Measurements from ENCODE around the gene URAD.
"Not testable (repeated sequence)": the region's sequence is repeated elsewhere in the genome, so short reads cannot be mapped to it uniquely, and the experiment has no call there.

The URAD gene

DNA sequence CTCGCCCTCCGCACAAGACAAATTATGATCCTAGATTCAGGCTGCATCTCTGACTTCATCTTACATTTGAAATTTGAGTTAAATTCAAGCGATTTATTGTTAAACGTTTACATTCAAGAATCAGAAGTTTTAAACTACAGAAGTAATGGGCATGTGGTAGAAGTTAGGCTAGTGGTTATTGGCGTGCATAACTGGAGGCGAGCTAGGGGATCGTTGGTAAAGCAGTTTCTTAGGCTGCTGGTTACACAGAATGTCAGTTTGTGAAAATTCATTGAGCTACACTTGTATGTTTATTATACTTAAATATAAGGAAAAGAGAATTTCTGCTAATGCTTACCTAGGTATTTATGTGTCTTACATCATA, 18.6 kb downstream of the URAD start:
- FAIRE-seq: no peak

DNA sequence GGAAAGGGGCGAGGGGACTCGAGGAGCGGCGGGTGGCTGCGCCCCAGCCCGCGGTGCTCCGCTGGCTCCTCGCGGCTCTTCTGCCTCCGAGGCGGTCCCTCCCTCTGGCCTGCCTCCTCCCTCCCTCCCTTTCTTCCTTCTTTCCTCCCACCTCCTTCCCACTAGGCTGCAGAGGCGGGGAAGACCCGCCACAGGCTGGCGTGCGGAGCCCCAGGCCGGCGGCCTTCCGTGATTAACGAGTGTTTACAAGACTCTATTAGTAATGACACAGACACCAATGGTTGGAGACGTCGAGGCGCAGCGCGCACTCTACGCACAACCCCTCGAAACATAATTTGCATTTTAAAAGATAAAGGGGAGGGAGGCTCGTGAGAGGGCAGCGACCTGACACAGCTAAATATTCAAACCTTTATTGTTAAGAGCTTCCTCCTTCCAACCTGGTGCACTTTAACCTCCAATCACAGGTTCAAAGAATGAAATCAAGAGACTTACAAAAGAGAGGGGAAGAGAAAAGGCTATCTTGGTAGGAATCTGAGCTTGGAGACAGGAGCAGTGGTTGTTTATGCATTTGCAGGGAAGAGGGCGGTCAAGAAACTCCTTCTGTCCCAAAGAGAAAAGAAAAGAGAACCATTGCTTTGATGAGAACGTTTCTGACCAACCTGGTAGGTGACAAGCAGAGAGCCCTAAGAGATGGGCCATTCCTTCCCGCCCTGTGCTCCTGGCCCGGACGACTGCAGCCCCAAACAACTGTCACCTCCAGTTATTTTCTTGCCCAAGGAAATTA, 19.2 kb downstream of the URAD start, which contains the start of gene CDX2:
TSS of gene CDX2 (minus strand) at position 234 of the 784 bp plus-strand sequence. CDS start 309 bp downstream, outside the sequence.
- FAIRE-seq: no peak

DNA sequence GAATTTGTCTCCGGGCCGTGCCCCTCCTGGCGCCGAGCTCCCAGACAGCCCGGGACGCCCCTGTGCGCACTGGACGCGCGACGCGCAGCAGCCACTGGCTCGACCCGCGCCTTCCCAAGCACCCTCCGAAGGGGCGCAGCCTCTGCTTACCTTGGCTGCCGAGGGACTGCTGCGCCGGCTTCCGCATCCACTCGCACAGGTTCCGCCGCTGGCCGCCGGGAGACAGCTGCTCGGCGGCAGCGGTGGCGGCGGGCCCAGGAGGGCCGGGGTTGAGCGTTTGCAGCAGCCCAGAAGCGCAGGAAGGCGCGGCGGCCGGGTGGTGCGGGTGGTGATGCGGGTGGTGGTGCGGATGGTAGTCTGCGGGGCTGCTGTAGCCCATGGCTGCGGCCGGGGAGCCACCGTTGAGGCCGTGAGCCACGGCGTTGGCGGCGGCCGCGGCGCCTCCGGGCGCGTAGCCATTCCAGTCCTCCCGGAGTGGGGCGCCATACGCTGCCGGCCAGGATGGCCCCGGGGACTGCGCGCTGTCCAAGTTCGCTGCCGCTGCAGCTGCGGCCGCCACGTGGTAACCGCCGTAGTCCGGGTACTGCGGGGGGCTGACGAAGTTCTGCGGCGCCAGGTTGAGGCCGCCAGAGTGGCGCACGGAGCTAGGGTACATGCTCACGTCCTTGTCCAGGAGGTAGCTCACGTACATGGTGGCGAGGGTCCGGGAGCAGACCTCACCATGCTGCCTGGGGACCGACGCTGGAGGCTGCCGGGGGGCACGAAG, 20.0 kb downstream of the URAD start:
- no peak for FAIRE-seq

DNA sequence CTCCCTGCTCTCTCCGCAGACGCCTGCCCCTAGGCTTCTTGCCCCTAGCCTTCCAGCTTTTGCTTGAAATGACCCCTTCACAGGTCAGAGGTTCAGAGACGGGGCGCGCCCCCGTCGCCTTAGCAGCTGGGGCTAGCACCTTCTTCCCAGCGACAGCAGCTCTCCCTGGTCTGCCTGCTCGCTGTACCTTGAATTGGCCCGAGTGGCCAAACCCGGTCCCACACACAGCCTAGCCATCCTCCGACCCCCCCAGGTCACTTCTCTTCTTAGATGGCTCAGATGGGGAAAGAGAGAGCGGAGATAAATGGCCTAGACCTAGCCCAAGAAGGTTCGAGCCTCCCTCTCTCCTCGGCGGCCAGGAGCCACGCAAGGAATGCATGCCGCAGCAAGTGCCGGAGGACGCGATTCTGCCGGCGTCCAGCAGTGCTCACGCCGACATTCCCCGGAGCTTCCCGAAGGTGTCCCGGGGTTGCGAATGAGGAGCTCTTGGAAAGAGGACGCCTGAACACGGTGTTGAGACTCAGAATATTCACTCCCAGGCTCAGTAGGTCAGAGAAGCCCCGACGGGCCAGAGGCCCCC, 20.7 kb downstream of the URAD start:
- FAIRE-seq: no peak

DNA sequence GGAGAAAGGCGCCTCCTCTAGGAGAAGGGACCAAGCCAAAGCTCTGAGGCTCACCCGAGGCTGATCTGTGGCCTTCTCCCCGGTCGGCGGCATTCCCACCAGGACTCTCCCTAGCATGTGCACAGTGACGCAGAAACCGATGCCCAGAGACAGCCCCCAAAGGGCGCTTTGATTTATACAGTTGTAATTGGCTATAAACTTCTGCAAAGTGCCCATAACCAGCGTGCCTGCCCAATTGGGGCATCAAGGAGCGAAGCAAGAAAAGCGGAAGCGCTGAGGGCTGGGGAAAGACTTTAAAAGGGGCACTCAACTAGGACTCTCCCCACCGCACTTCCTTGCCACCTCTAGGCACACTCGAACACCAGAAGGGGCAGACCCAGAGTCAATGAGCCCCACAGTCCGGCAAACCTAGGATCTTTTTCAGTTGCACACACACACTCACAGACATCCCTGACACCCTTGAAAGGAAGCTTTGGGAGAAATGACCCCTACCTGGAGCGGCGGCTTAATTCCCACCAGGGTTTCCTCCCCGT, 21.2 kb downstream of the URAD start:
- FAIRE-seq: no peak

DNA sequence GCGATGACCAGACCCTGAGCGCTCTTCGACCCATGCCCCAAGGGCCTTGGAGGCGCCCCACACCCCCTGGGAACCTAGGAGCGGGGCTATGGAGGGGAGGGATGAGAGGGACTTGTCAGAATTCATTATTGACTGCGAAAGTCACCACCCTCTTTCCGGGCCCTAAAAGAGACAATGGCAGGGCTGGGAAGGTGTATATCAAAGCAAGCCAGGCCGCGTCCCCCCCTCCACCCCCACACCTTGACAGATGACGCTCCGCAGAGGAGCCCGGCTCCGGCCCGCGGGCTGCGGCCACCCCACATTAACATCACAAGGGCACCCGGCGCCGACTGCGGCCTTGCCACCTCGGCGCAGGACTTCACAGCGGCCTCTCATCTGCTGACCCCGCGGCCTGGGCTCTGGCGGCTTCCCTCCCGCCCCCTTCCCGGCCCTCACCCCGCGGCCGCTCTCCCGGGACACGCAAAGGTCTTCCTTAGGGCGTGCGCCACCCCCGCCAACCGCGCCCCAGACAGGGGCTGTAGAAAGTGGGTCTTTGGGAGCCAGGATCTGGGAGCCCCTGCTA, 21.8 kb downstream of the URAD start:
- FAIRE-seq: no peak

DNA sequence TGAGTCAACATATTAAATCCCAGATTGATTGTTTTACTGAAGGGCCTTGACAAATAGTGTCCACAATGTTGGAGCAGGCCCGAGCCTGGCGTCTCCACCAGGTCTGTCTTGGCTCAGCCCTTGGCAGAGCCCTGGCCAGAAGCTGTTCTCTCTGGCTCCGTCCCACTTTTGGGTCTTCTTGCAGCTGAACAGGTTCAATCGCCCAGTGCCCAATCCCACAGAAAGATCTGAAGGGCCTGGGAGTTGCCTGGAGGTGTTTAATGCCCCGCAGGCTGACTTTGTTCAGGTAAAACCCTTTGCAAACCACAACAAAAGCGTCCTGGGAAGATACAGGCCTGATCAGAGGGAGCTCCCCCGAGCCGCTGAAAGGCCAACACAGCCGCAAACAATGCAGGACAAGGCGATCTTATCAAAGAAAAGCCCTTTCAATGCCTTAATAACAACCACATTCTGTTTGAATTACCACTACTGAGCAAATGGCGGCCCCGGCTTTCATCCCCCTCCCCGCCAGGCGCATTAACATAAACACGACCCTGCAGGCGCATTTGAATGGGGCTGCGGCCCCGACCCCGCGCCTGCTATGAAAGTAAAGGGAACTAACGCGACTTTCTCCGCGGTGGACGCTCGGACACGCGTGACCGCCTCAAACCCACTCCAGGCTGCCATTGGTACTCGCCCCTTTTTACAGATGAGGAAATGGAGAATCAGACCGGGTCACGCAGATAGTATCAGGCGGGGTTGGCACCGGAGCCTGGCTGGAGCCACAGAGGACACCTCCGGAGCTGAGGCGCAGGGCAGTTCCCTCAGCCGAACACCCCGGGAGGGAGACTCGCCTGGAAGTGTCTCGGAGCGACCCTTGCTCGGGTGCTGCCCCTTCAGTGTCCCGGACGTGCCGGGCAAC, 22.5 kb downstream of the URAD start:
- FAIRE-seq: no peak

DNA sequence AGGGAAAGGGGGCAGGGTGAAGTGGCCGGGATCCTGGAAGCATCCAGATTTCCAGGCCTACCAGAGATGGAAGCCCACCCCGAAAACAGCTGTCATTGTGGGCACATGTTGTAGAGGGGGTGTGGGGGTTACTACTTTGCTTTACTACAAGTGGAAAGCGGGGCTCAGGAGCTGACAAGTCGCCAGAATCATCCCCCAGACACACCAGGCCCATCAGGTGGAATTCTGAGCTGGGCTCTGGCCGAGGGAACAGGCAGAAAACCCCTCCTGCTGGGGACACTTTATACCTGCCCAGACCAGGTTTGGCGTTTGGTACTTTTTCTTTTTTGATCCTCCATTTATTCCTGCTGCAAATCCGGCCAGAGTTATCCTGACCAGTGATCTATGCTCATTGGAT, 23.2 kb downstream of the URAD start:
- FAIRE-seq: no peak

DNA sequence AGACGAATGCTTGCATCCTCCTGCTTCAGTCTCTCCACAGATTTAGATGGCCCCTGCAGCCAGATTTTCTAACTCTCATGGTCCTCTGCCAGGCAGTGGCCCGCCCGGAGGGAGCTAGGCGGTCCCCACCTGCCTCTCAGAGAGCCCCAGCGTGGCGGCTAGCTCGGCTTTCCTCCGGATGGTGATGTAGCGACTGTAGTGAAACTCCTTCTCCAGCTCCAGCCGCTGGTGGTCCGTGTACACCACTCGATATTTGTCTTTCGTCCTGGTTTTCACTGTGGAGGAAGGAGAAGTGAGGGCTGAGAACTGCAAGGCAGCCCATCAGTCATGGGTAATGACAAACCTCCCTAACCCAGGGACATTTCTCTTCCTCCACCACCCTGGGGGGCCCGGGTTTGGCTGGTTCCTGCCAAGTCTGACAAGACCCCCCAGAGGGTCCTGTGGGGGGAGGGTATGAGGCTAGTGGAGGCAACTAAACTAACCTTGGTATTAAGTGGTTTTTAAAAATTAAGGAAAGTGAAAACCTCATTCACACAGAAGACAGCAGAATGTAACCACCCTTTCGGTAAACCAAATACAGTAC, 23.7 kb downstream of the URAD start:
- FAIRE-seq: no peak

DNA sequence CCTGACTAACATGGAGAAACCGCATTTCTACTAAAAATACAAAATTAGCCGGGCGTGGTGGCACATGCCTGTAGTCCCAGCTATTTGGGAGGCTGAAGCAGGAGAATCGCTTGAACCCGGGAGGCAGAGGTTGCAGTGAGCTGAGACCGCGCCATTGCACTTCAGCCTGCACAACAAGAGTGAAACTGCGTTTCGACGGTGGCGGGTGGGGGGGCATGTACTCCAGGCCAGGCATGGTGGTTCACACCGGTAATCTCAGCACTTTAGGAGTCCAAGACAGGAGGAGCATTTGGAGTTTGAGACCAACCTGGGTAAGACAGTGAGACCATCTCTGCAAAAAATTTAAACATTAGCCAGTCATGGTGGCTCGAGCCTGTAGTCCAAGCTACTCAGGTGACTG, 24.3 kb downstream of the URAD start:
- FAIRE-seq: not testable (repeated sequence)

DNA sequence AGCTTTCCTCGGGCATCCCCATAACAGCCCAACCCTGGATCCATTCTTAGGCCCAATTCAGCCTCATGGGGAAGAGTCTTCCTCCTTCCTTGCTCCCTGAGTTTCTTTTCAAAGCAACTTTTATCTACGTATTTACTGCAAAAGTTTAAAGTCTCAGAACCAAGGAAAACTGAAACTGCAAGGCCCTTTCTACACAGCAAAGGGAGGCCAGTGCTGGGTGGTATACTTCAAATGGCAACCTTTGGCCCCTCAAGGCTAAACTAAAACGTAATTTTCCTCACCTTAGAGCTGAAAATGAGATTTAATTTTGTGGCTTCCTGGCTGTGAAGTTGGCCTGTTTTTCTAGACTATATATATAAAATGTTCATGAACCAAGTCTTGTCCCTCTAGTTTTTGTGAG, 25.0 kb downstream of the URAD start:
- no peak for FAIRE-seq

DNA sequence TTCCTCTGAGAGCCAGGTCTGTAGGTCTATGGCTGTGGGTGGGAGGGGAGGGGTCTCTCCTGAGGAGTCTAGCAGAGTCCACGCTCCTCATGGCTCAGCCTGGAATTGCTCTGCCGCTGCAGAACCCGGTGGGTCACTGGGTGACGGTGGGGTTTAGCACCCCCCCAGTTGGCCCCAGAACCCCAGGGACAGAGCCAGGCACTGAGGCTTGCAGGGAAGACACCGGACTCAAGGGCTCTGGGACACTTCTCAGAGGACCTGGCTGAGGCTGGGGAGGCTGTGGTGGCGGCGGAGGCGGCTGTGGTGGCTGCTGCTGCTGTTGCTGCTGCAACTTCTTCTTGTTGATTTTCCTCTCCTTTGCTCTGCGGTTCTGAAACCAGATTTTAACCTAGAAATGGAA, 25.5 kb downstream of the URAD start:
- FAIRE-seq: no peak

DNA sequence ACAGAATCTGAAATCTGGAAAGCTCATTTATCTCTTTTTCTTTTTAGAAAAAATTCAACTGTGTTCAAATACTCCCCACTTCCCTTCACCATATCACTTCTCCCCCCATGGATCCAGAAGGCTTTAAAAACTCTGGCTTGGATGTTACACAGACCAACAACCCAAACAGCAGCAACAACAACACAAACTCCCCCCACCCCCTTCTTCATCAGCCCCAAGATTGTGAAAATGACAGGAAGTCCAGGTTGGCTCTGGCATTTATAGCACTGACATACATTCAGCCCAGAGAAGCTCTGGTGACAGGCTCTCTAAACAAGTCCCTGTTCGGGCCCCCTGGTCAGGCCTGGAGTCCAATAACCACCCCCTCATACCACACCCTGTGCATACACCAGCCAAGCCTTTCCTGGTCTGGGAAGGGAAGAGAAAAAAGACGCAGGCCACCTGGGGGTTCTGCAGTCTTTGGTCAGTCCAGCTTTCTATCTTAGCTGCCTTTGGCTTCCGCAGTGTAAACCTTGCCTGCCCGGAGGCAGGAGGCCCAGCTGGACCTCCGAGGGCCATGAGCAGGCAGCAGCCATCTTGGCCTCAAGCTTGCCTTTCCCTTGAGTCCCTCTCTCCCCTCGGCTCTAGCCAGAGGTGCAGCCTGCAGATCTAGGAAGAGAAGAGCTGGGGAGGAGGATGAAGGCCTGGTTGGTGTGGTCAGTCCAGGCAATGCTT, 26.2 kb downstream of the URAD start:
- no peak for FAIRE-seq

DNA sequence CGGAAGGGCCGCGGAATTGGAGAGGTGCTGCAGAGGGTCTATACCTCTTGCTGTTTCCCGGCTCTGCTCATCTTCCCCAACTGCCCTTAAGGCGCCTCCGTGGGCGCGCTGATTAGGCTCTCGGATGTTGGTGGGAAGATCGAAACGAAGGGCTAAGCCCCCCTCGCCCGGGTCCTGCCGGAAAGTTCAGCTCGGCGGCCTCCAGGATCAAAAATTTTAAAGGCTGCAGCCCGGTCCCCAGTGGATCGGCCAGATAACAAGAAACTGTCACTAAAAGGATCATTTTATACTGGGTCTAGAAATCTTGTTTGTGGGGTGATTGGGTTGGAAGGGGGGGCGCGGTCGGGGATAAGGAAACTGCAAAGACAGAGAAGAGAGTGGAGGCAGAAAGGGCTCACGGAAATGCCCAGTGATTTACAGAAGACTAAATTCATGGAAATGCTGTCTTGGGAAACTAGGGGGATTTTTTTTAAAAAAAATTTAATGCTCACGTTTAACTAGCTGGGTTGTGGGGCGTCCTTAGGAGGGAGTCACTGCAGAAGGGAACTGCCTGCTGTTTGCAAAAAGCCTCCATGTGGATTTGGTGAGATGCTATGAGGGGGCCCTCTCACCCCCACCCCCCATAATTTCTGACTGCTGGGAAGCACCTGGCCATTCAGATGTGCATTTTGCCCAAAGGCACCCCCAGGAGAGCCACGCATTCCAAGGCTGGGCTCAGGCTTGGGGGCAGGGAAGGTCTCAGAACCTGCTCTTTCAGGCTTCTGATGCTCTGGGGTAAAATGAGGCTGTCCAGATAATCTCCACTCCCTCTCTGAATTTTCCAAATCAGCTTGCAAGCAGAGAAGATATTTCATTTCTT, 27.0 kb downstream of the URAD start:
- FAIRE-seq: no peak

DNA sequence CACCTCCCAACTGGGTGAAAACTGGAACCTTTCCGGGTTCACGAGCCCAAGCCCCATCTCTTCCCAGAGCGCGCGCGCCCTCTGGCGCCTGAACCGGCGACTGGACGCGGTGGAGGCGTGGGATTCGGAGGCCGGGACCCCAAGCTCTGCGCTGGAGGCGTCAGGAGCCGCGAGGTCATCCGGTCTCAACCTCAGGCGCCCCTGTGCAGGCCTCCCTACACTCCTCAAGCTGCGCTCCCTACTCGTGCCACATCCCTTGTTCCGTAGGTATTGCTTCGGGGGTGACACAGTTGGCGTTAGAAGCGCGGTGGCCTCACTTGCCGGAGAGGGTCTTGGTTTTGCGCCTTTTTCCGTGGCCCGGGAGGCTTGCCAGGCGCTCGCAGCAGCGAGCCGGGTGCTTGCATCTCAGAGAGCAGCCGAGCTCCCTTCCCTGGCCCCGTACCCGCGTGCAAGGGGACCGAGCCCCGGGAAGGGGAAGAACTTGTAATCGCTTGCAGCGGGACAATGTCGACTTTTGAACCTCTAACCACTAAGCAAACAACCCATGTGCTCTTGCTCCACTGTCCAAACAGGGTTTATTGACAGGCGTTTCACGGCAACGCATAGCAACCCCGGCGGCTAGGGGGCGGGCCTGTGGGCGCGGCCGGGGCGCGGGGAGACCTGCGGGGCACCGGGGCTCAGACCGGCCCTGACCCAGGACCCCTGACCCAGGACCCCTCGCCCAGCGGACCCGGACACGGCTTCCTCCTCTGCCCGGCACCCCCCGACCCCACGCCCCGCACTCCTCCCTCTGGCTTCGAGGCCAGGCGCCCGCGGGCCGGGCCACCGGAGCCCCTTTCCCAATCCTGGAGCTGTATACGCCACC, 27.9 kb downstream of the URAD start:
- FAIRE-seq: peak; percentile 51

DNA sequence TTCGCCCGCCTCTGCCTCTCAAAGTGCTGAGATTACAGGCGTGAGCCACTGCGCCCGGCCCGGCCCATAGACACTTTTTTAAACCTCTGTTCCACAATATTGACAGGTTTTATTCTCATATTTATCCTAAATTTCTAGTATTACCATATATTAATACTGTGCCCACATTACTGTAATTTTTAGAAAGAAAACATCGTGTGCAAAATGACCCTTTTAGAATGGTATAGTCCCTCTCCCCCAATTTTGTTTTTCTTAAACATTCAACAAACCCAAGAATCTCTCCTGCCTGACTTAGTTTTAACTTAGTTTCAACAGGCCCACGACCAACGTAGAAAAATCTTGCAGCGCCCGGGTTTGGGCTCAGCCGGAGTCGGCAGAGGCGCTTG, 28.5 kb downstream of the URAD start:
- FAIRE-seq: no peak

DNA sequence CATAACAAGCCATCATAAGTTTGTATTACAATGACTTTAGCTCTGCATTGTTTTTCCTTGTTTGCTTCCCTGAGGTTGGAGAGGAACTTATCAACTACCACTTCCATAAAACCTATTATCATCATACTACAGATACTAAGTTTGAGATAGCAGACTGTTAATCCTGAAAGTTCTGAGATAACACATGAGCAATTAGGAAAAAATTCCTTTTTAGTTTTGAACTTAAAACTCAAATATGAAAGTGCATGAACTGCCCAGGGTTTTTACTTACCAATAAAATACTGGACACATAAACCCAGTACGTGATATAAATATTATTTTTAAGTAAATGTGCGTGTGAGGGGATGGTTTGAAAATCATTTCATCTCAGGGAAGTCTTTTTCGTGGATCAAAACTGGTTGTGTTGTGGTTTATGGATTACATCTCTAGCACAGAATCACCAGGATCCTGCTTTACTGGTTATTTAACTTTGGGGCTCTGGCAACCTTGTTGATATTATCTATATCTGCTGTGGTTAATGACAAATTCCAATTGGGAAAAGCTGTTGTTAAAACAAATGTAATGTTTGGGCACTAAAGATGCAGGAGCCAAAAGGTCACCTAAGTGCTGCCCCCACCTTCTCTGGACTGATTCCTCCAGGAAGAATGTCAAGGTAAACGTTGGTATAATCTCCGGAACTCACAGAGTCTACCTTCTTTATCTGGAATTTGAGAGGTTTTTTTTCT, 31.8 kb downstream of the URAD start:
- FAIRE-seq: peak; percentile 27

DNA sequence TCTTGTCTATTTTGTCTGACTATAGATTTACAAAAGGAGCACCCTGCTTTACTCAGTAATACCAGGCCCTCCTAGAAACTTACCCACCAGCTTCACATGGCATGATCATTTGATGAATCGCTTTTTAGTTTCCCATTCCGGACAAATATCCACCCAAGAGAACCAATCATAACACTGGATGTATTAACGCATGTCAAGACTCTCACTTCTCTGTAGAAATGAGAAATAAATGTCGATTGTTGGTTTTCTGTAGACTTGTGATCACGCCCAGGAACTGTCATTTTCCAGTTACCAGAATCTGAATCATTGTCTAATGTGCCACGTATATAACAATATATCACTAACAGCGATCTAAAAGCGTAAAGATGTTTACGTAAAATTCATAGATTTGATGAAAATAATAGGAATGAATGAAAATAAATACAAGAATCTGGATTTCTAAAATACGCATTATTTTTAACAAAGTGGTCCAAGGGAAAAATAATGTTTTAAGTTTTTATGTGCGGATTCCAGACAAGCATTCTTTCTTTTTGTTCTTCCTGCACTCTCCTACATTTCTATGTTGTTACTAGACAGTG, 33.4 kb downstream of the URAD start:
- peak; percentile 36 for FAIRE-seq
